A549 treated with CpdA at 1 μM for 4 hours (cell line): ENCODE data around the gene OXER1. TPM values are rescaled to one million over a fixed set of nuclear protein-coding genes. Genes with fewer than 3 reads are reported as not detected.

ENCODE experiments used
- total RNA-seq: library from RNA; stranded (reverse); fragments of 200-300 nt; extraction: Qiagen RNA extraction; gene quantifications from 5 replicates; pipeline ENCODE4 v1.2.3, GENCODE V29; 2022; ENCODE audit warnings: low read depth

Gene OXER1, protein sequence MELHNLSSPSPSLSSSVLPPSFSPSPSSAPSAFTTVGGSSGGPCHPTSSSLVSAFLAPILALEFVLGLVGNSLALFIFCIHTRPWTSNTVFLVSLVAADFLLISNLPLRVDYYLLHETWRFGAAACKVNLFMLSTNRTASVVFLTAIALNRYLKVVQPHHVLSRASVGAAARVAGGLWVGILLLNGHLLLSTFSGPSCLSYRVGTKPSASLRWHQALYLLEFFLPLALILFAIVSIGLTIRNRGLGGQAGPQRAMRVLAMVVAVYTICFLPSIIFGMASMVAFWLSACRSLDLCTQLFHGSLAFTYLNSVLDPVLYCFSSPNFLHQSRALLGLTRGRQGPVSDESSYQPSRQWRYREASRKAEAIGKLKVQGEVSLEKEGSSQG
- not detected in 5 replicates for total RNA-seq

DNA sequence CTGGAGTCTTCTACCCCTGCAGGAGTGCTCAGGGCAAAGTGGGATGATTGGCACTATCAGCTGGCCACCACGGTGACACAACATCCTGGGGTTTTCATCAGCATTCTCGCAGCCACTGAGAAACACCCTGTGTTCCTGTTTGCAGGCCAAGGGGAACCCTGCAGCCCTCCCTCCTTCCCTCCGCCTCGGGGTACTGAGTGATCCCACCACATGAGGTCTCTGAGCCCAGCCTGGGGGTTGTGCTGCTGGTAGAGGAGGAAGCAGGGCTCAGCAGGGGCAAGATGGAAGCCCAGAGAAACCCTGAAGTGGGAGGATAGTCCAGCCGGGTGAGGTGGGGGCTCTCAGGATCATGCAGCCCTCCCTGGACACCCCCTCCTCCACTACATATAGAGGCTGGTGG is at the start of gene OXER1:
OXER1 (minus strand) TSS at position 40 of the 400 bp plus-strand sequence. CDS start 73 bp downstream, outside the sequence.

DNA sequence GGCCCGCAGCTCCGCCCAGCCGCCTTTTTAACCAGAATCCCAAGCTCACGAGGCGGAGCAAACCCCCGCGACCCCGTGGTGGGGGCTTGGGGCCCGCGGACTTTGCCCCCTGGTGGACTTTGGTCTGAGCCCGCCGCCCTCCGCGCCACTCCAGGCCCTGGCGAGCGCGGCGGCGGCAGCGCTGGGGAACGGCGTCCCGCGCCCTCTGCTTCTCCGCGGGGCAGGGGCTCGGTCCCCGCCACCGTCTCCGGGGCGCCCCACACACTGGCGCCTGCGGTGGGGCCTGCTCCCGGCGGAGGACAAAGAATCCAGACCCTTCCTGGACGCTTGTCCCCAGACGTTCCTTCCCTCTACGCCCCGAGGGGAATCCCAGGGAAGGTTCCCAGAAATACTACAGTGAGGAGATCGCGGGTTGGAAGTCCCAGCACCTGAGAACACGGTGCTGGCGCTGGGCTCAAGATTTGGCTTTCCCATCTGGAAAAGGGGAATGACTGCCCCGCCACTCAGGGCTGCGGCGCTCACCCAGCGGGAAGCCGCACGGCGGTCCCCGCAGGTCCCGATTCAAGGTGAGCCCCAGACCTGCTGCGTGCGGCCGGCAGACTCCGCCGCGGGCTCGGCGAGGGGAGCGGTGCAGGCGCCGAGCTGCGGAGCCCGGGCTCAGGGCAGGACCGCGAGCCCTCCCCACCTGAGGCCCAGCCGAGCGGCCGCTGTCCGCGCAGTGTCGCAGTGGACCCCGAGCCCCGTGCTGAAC is 28.8 kb upstream of the OXER1 start, which contains the start of gene HAAO:
HAAO (minus strand) TSS at position 1 of the 751 bp plus-strand sequence. CDS start 47 bp downstream, outside the sequence.

Other genes with a start within 250 kb of the OXER1 start
- gene MTA3, start 195.5 kb downstream of the OXER1 start, total RNA-seq = 26.7 to 39.0 TPM (median 30.2 TPM) in 5 replicates
- gene HAAO, start 28.4 kb upstream of the OXER1 start, total RNA-seq = 0.03 to 0.19 TPM in 2 of 5 replicates, not detected in the others